Thymus (tissue), 11 donors: ENCODE measurements around the gene BTBD18. TPM values are rescaled to one million over a fixed set of nuclear protein-coding genes. Genes with fewer than 3 reads are reported as not detected.

Experiments used
- DNase-seq, 9 donors: peaks; one replicate each; pipeline ENCODE4 v3.0.0-alpha.2; 2013; ENCODE audit warnings: low spot score in 9 of 9, low read depth in 6 of 9, missing footprints in 1 of 9
- H3K27ac ChIP-seq, 2 donors: one replicate each; pipeline ENCODE4 v1.5.1; 2013; ENCODE audit warnings: control low read depth in 1 of 2, low read depth in 1 of 2, low read length in 1 of 2, mild to moderate bottlenecking in 1 of 2, moderate library complexity in 1 of 2
- H3K27me3 ChIP-seq, 2 donors: one replicate each; pipeline ENCODE4 v1.5.1; 2013; ENCODE audit warnings: low read length in 1 of 2; ENCODE audit not compliant: control insufficient read depth in 2 of 2, insufficient read depth in 1 of 2
- H3K36me3 ChIP-seq, 2 donors: one replicate each; pipeline ENCODE4 v1.5.1; 2013; ENCODE audit warnings: low read length in 1 of 2, mild to moderate bottlenecking in 1 of 2, moderate library complexity in 1 of 2; ENCODE audit not compliant: control insufficient read depth in 2 of 2, insufficient read depth in 2 of 2
- H3K4me1 ChIP-seq, 2 donors: one replicate each; pipeline ENCODE4 v1.5.1; 2013; ENCODE audit warnings: low read length in 2 of 2; ENCODE audit not compliant: control insufficient read depth in 2 of 2, insufficient read depth in 2 of 2
- H3K4me3 ChIP-seq, 2 donors: one replicate each; pipeline ENCODE4 v1.5.1; 2013; ENCODE audit warnings: low read length in 2 of 2, control low read depth in 1 of 2, mild to moderate bottlenecking in 1 of 2
- H3K9me3 ChIP-seq, 2 donors: one replicate each; pipeline ENCODE4 v1.5.1; 2013; ENCODE audit warnings: low read length in 1 of 2, mild to moderate bottlenecking in 1 of 2; ENCODE audit not compliant: control insufficient read depth in 2 of 2, insufficient read depth in 1 of 2
- WGBS: extraction: QIAGEN DNeasy Blood & Tissue Kit; methylation state at CpG from one replicate; pipeline ENCODE4 v1.1.7; 2013; 5-methylcytosine and 5-hydroxymethylcytosine counted together
- polyA plus RNA-seq: library from polyadenylated mRNA; stranded (reverse); fragments of 200-250 nt; gene quantifications from one replicate; pipeline ENCODE4 v1.2.3, GENCODE V29; 2013
- total RNA-seq: library from RNA; stranded (reverse); fragments of 120-200 nt; gene quantifications from one replicate; pipeline ENCODE4 v1.2.4, GENCODE V29; 2013
- donor health status: healthy.

The BTBD18 gene
- total and polyA plus RNA-seq, 2 donors = under 0.01 to 0.02 TPM

GRCh38 chr11:57746920-57747319 is 4.7 kb downstream of the BTBD18 start:
- DNase-seq = no peak
- no peaks in the 10 kb centered on the region for H3K27me3 ChIP-seq
- no peak overlapping the region for H3K4me3 ChIP-seq
- no peaks in the 10 kb centered on the region for H3K9me3 ChIP-seq
- peaks cover 7 to 9% of the 10 kb centered on the region in 2 donors for H3K4me1 ChIP-seq
- 97% methylated on average over 1 of the region's 1 CpG for WGBS
- H3K27ac ChIP-seq = no peak overlapping the region
- H3K36me3 ChIP-seq = peaks cover 36 to 47% of the 10 kb centered on the region in 2 donors

- H3K27me3 ChIP-seq = no peaks in the 10 kb centered on the region
- DNase-seq = no peak
- H3K4me1 ChIP-seq = peaks cover 9% of the 10 kb centered on the region in 2 donors
- H3K4me3 ChIP-seq = no peak overlapping the region
- H3K36me3 ChIP-seq = peaks cover 32 to 47% of the 10 kb centered on the region in 2 donors
- H3K27ac ChIP-seq = peak overlapping the region in 1 of 2 donors; percentile 26
- 97% methylated on average over 5 of the region's 5 CpGs for WGBS
- H3K9me3 ChIP-seq = no peaks in the 10 kb centered on the region
Measured at GRCh38 chr11:57745206-57745605, 6.4 kb downstream of the BTBD18 start.

DNA sequence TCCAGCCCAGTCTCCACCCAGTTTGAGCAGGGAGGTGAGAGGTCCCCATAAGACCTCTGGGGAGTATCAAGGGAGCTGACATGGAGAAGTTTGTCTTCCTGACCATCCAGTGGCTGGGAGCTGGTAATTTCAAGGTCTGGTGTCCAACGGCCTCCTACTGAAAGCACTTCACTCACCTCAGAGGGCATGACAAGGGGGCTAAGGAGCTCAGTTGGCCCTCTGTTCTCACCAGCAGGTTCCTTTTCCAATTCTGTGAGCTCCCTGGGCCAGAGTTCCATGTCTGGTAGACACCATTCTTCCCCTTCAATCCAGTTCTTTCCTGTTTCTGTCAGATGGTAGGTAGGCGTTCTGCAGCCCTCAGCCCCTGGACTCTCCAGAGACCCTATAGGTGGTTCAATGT is 7.3 kb downstream of the BTBD18 start:
- Histone ChIP-seq H3K4me3 (no peak overlapping the region), H3K4me1 (peaks cover 9% of the 10 kb centered on the region in 2 donors), H3K36me3 (peaks cover 32 to 50% of the 10 kb centered on the region in 2 donors), H3K9me3 (no peaks in the 10 kb centered on the region), H3K27me3 (no peaks in the 10 kb centered on the region), H3K27ac (no peak overlapping the region)
- 94% methylated on average over 2 of the region's 2 CpGs for whole genome bisulfite sequencing
- DNase-seq = no peak

- 0% methylated on average over 10 of the region's 10 CpGs for whole genome bisulfite sequencing
- Histone ChIP-seq H3K9me3 (no peaks in the 10 kb centered on the region), H3K27me3 (no peaks in the 10 kb centered on the region), H3K4me1 (peaks cover 9% of the 10 kb centered on the region in 2 donors), H3K36me3 (peaks cover 44 to 66% of the 10 kb centered on the region in 2 donors), H3K27ac (peak overlapping the region; percentile 93 to 98), H3K4me3 (peak overlapping the region; percentile 79 to 88)
- DNase-seq = no peak
Measured at GRCh38 chr11:57742087-57742452, 9.5 kb downstream of the BTBD18 start.

GRCh38 chr11:57741132-57742086 is 10.2 kb downstream of the BTBD18 start, which contains the start of gene SELENOH:
Gene SELENOH, plus strand, starts transcription at chr11:57741491. Its CDS starts 105 bp downstream, at chr11:57741596.
- peak within 1 kb of the TSS; percentile 79 to 88 for H3K4me3 ChIP-seq
- H3K4me1 ChIP-seq = peaks cover 9% of the 10 kb centered on the region in 2 donors
- H3K27me3 ChIP-seq = no peaks in the 10 kb centered on the region
- no peaks in the 10 kb centered on the region for H3K9me3 ChIP-seq
- H3K27ac ChIP-seq = peak within 1 kb of the TSS; percentile 93 to 98
- WGBS = under 1% methylated on average over 75 of the region's 75 CpGs
- DNase-seq = peak; percentile 74 to 95 (median 85)
- peaks cover 43 to 60% of the 10 kb centered on the region in 2 donors for H3K36me3 ChIP-seq

DNA sequence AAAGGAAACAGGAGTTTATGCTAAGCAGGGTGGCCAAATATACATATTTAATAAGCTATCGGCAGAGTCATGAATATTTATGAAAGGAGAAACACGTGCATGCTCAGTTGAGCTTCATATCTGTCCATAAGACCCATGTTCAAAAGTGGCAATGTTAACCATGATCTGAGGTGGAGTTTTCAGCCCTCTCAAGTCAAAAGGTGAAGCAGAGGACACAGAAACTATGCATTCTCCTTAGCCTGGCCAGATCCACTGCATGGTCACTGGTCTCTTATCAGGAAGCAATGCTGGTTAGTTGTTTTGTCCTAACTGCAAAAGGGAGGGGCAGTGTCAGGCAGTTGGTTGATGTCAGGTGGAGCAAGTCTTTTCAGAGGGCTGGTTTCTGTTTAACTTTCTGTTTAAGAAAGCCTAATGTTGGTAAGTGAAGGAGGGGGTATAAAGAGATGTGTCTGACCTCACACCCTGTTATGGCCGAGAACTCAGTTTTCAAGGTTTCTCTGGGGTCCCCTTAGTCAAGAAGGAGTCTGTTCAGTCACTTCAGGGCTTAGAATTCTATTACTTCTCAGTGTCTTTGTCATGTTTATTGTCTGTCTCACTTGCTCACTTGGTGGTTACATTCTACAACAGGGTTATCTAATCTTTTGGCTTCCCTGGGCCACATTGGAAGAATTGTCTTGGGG is 15.9 kb downstream of the BTBD18 start:
- H3K27ac ChIP-seq = no peak overlapping the region
- peaks cover 19 to 39% of the 10 kb centered on the region in 2 donors for H3K36me3 ChIP-seq

DNA sequence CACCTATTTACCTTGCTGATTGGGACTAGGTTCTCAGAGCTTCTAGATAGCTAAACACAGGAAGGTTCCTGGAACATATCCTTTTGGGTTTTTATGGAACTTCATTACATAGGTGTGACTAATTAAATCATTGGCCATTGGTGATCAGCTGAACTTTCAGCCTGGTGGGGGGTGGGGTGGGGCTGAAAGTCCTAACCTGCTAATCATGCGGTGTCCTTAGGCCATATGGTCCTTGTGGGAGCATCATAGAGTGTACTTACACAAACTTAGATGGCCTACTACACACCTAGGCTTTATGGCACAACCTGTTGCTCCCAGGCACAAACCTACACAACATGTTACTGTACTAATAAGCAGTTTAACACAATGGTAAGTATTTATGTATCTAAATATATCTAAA is 19.0 kb downstream of the BTBD18 start:
- Histone ChIP-seq H3K9me3 (no peaks in the 10 kb centered on the region), H3K27me3 (no peaks in the 10 kb centered on the region), H3K27ac (no peak overlapping the region), H3K36me3 (peaks cover 8 to 21% of the 10 kb centered on the region in 2 donors), H3K4me3 (no peak overlapping the region), H3K4me1 (no peaks in the 10 kb centered on the region)
- 97% methylated on average over 1 of the region's 1 CpG for WGBS
- no peak for DNase-seq

More for the DNA sequence above, 15.9 kb downstream of the BTBD18 start:
- Histone ChIP-seq H3K4me3 (no peak overlapping the region), H3K27me3 (no peaks in the 10 kb centered on the region), H3K9me3 (no peaks in the 10 kb centered on the region), H3K4me1 (peaks cover 0 to 1% of the 10 kb centered on the region in 2 donors)
- DNase-seq = no peak
- WGBS = 94% methylated on average over 3 of the region's 3 CpGs

- no peak overlapping the region for H3K4me3 ChIP-seq
- H3K27me3 ChIP-seq = no peaks in the 10 kb centered on the region
- H3K9me3 ChIP-seq = no peaks in the 10 kb centered on the region
- H3K27ac ChIP-seq = no peak overlapping the region
- H3K36me3 ChIP-seq = peaks cover 0 to 8% of the 10 kb centered on the region in 2 donors
- no peaks in the 10 kb centered on the region for H3K4me1 ChIP-seq
- 98% methylated on average over 7 of the region's 7 CpGs for WGBS
- no peak for DNase-seq
Measured at GRCh38 chr11:57729479-57729878, 22.1 kb downstream of the BTBD18 start.

GRCh38 chr11:57728829-57729228 is 22.8 kb downstream of the BTBD18 start:
- Histone ChIP-seq H3K4me1 (no peaks in the 10 kb centered on the region), H3K9me3 (no peaks in the 10 kb centered on the region), H3K27me3 (no peaks in the 10 kb centered on the region), H3K4me3 (no peak overlapping the region), H3K36me3 (peaks cover 0 to 8% of the 10 kb centered on the region in 2 donors), H3K27ac (no peak overlapping the region)
- no peak for DNase-seq
- WGBS = 92% methylated on average over 7 of the region's 7 CpGs
